Ramos (cell line): ENCODE results near the gene ISL1.

Experiments
- in situ Hi-C: fragments of 300-500 bp; cut with MboI; formaldehyde crosslinking; loops from one replicate; pipeline ENCODE4 v1.14.3; 2022; ENCODE audit warnings: low sequenced_read_pairs; ENCODE audit not compliant: unreplicated experiment

The ISL1 gene

DNA sequence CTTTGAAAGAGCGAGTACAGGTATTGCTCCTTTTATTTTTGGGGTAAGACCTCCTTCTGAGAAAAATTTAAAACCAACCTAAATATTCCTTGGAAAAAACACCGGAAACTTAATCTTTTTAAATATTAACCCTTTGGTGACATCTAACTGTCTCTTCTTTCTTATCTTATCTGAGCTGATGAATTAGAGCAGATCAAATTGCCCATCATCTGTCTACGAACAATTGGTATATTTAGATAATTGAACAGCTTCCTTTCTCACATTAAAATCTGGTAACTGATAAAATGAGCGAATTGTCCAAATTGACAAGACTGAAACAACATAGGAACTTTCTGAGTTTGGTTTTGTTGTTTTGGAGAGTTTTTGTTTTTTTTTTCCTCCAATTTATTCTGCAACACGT, 2.0 kb downstream of the ISL1 start:
- in situ Hi-C loops = loop anchor here (25.0 kb wide), 1 partner anchor 1277 kb away; no protein-coding TSS in a partner anchor

- in situ Hi-C loops = loop anchor here (25.0 kb wide), 1 partner anchor 1275 kb away; no protein-coding TSS in a partner anchor
Observed at GRCh38 chr5:51386916-51387883, 4.0 kb downstream of the ISL1 start.

DNA sequence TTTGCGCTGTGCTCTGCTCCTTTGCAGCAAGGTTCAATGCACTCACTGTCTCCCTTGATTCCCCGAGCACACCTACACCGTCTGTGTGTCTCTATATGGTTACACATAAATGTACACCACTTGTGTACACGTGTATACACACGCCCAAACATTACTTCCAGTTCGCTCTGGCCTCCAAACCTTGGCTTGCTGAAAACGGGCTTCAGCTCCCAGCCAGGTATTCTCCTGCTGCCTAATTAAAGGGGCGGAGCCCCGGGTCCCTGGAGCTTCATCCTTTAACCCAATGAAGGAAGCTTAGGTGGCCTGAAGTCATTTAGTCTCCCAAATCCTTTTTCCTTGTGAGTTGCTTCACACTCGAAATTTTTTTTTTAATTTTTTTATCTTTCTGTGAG, 4.6 kb downstream of the ISL1 start:
- in situ Hi-C loops = loop anchor here (25.0 kb wide), 1 partner anchor 1274 kb away; no protein-coding TSS in a partner anchor

DNA sequence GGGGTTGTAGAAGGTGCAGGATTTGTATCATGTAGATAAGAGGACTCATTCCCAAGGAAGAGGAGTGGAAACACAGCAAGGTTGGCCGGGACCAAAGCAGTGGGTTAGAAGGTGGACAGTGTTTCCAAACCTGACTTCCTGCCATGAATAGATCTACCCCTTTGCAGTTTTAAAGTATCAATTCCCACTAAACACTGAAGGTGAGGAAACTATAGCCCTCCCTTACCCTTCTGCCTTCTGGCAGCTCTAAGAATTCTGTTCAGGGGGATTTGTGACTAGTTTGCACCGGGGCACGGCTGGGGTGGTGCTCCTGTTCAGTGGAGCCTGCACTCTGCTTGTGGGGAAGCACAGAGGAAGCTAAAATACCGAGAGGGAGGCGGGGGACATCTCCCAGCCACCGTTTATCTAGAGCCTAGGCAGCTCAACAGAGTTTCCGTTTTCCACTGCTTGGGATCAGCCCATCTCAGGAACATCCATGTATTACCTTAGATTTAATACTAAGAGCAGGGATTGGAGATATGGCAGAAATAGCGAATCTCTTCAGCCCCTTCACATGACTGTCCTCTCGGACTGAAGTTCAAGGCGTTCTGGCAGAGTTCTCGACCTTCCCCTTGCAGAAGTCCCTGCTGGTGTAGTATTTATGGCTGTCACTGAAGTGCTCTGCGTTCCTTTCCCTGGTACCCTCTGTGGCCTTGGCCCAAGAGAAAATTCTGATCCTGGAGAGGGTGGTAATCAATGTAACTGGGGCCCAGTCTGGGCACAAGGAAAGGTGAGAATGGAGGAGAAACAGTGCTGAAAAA, 5.4 kb downstream of the ISL1 start:
- in situ Hi-C loops = loop anchor here (25.0 kb wide), 1 partner anchor 1274 kb away; no protein-coding TSS in a partner anchor

- in situ Hi-C loops = loop anchor here (25.0 kb wide), 1 partner anchor 1273 kb away; no protein-coding TSS in a partner anchor
Observed at GRCh38 chr5:51389288-51389576, 6.0 kb downstream of the ISL1 start.

DNA sequence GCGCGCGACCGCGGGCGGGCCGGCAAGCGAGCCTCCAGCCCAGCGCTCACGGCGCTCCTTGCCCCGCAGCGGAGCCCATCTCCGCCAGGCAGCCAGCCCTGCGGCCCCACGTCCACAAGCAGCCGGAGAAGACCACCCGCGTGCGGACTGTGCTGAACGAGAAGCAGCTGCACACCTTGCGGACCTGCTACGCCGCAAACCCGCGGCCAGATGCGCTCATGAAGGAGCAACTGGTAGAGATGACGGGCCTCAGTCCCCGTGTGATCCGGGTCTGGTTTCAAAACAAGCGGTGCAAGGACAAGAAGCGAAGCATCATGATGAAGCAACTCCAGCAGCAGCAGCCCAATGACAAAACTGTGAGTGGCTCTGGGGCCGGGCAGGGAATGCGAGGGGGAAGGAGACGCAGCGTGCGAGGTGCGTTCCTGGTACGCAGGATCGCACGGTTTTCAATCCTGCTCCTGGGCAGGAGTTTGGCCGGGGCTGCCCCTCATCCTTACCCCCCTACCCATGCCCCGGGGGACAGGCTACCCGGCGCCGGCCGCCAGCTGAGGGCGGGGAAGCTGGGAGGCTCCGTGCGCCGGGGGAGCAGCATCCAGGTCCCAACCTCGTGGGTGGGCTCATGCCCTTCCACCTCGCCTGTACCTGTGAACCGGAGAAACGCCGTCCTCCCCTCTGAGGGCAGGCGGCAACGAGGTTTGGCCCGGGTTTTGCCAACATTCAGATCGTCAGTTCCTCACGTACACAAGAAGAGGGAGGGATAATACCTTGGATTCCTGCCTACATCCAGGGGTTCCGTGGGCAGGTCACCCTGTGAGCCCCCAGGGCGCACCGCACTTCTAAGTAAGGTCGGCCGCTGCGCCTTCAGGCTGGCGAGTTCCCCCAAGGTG, 6.6 kb downstream of the ISL1 start:
- in situ Hi-C loops = loop anchor here (25.0 kb wide), 1 partner anchor 1272 kb away; no protein-coding TSS in a partner anchor

GRCh38 chr5:51391175-51391574, 7.9 kb downstream of the ISL1 start:
- in situ Hi-C loops = loop anchor here (25.0 kb wide), 1 partner anchor 1271 kb away; no protein-coding TSS in a partner anchor

GRCh38 chr5:51392689-51393199, 9.5 kb downstream of the ISL1 start:
- in situ Hi-C loops = loop anchor here (25.0 kb wide), 1 partner anchor 1270 kb away; no protein-coding TSS in a partner anchor

- in situ Hi-C loops = loop anchor here (25.0 kb wide), 1 partner anchor 1268 kb away; no protein-coding TSS in a partner anchor
Observed at GRCh38 chr5:51394609-51395008, 11.4 kb downstream of the ISL1 start.

GRCh38 chr5:51395245-51395644, 12.0 kb downstream of the ISL1 start:
- in situ Hi-C loops = loop anchor here (25.0 kb wide), 1 partner anchor 1267 kb away; no protein-coding TSS in a partner anchor

DNA sequence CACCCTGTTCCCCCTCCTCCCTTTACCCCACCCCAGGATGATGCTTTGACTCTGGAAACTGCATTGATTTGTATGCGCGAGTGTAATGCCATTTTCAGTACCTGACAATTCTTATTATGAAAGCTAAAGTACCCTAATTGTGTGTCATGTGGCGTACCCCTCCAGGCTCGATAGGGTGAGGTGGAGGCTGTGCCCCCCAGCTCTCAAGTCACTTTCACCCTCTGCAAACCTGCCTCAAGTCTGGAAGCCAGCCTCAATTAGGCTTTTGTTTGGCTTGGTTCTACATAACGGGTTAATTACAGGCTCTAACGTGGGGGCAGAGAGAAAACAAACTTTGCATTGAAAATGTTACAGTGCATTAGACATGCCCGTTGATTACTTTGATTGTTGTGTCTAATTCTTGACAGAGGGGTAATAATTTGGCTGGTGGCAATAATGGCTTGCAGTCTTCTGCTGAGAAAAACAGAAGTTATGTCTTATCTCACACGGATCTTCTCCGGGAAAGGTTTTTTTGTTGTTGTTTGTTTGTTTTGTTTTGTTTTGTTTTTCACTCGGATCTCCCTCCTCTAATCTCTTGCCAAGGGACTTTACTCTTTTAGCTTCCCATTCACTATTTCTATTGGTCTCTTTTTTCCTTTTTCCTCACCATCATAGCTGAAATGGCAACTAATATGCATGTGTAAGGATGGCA, 12.6 kb downstream of the ISL1 start:
- in situ Hi-C loops = loop anchor here (25.0 kb wide), 1 partner anchor 1266 kb away; no protein-coding TSS in a partner anchor

GRCh38 chr5:51396797-51397196, 13.5 kb downstream of the ISL1 start:
- in situ Hi-C loops = loop anchor here (25.0 kb wide), 1 partner anchor 1266 kb away; no protein-coding TSS in a partner anchor

- in situ Hi-C loops = loop anchor here (25.0 kb wide), 1 partner anchor 1264 kb away; no protein-coding TSS in a partner anchor
Observed at GRCh38 chr5:51397996-51398395, 14.7 kb downstream of the ISL1 start.

DNA sequence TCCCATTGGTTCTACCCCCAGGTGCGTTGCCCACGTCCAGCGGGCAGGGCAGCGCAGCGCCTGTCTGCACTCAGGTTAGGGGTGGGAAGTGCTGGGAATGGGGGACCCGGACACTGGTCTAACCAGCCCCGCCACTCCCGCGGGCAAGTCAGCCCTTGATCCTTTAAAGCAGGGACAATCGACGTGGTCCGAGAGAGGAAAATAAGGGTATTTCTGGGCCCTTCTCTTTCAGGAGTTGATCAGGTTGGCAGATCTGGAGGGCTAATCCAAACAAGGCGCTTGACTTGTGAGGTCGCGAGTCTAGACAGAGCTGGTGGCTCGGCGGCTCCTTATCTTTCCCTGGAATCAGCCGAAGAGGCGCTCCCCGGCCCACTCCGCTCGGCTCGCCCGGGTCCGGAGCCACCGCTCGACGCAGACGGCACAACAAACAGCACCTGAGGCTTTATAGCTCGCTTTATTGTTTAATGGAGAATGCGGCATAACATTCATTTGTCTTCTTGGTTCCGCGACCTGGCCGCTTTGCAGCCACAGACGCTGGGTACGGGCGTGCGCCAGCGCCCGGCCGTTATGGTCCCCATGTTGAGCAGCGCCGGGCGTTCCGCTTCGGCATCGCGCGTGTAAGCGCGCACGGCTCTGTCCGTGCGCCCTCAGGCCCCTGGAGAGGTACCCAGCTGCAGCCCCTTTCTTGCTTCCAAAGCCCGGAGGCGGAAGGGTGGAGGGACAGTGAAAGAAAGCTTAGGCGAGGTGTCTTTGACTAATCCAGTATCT, 15.8 kb downstream of the ISL1 start:
- in situ Hi-C loops = loop anchor here (25.0 kb wide), 1 partner anchor 1263 kb away; no protein-coding TSS in a partner anchor

GRCh38 chr5:51399643-51400006, 16.4 kb downstream of the ISL1 start:
- in situ Hi-C loops = loop anchor here (25.0 kb wide), 1 partner anchor 1263 kb away; no protein-coding TSS in a partner anchor

DNA sequence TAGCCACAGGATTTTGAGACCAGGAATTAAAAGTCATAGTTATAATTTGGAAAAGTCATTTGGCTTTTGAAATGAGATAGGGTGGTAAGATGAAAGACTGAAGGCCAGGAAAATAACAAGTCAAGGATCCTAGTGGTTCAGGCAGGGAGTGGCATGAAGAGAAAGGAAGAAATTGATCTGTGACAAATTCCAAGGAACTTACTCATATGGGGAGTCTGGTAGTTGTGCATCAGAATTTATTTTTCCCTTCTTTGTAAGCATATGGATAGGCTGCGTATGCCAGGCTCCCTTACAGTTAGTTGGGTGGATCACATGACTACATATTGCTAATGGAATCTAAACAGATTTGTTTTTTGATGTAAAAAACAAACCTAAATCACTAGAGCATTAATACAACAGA, 21.0 kb downstream of the ISL1 start:
- in situ Hi-C loops = no loop called here

DNA sequence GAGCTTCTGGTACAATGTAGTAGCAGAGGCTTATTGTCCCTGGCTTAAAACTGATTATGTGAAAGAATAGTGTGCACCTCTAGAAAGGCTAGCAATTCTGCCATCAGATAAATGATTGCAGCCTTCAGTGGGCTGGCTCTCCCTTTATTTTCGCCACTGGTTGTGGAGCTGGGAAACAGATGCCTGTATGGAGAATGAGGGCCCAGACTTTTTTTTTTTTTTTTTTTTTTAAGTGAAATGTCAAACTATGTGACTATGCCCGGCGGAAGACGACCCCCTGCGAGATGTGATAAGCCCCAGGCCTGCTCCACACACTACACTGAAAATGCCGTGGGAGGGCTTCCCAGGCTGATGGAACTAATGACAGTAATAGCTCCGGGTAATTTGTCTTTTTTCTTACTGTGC, 28.7 kb downstream of the ISL1 start:
- in situ Hi-C loops = no loop called here

DNA sequence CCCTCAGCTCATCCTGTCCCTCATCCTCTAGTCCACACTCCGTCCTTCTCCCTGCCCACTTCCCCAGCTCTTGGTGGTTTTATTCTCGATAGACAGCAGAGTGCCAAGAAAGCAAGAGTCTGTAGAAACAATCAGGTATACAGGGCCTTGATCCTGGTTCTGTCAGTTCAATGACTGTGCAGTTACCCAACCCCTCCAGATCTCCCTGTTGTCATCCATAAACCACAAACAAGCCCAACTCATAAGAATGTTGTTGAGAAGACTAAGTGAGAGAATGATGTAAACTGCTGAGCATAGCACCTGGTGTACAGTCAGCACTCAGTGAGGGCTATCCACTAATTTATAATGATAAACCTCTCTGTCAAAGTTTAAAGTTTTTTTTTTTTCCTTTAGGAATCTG, 31.3 kb downstream of the ISL1 start:
- in situ Hi-C loops = no loop called here
